Fibroblast of lung (primary cell): ENCODE results near the gene AGR3. TPM values are rescaled to one million over a fixed set of nuclear protein-coding genes. Genes with fewer than 3 reads are reported as not detected.

Experiments used
- DNase-seq, 2 donors: peaks; one replicate each; pipeline versions ENCODE4 v3.0.0 to v3.0.0-alpha.2; 2010; ENCODE audit warnings: low read depth in 2 of 2
- H2AFZ ChIP-seq: 2 replicates; pipeline ENCODE4 v1.5.1; 2012; ENCODE audit warnings: low read length, control low read depth, inconsistent platforms
- H3K27ac ChIP-seq: 2 replicates; pipeline ENCODE4 v1.5.1; 2011; ENCODE audit warnings: low read length, control low read depth; ENCODE audit not compliant: insufficient read depth
- H3K27me3 ChIP-seq: 2 replicates; pipeline ENCODE4 v1.5.1; 2011; ENCODE audit warnings: mild to moderate bottlenecking, low read length; ENCODE audit not compliant: control insufficient read depth, insufficient read depth
- H3K36me3 ChIP-seq: 2 replicates; pipeline ENCODE4 v1.5.1; 2011; ENCODE audit warnings: low read length; ENCODE audit not compliant: control insufficient read depth, insufficient read depth
- H3K4me1 ChIP-seq: 2 replicates; pipeline ENCODE4 v1.5.1; 2011; ENCODE audit warnings: low read length; ENCODE audit not compliant: control insufficient read depth, insufficient read depth; ENCODE audit errors: extremely low read depth
- H3K4me2 ChIP-seq: 2 replicates; pipeline ENCODE4 v1.5.1; 2011; ENCODE audit warnings: low read length, control low read depth; ENCODE audit not compliant: insufficient read depth; ENCODE audit errors: extremely low read depth
- H3K4me3 ChIP-seq, 4 experiments: fragments of 200-600 bp in 1 of 4; sonication (generic) in 1 of 4; replicated peaks in 1 of 4; 2 replicates each; pipeline ENCODE4 v1.5.1; 2011 to 2016; ENCODE audit warnings: low read length in 4 of 4, low read depth in 3 of 4, mild to moderate bottlenecking in 3 of 4, control low read depth in 2 of 4, inconsistent platforms in 1 of 4, mixed read lengths in 1 of 4; ENCODE audit not compliant: insufficient read depth in 1 of 4; ENCODE audit errors: control extremely low read depth in 1 of 4
- H3K79me2 ChIP-seq: 2 replicates; pipeline ENCODE4 v1.5.1; 2012; ENCODE audit warnings: mild to moderate bottlenecking, low read length, inconsistent platforms; ENCODE audit not compliant: control insufficient read depth, insufficient read depth
- H3K9ac ChIP-seq: 2 replicates; pipeline ENCODE4 v1.5.1; 2011; ENCODE audit warnings: mild to moderate bottlenecking, low read length, control low read depth; ENCODE audit not compliant: insufficient read depth
- H3K9me3 ChIP-seq: 2 replicates; pipeline ENCODE4 v1.5.1; 2012; ENCODE audit warnings: low read depth, low read length; ENCODE audit not compliant: control insufficient read depth, insufficient read depth
- H4K20me1 ChIP-seq: 2 replicates; pipeline ENCODE4 v1.5.1; 2011; ENCODE audit warnings: low read length; ENCODE audit not compliant: control insufficient read depth, insufficient read depth; ENCODE audit errors: extremely low read depth
- EZH2 ChIP-seq: IDR thresholded peaks from 2 replicates; pipeline ENCODE4 v1.5.1; 2012; ENCODE audit warnings: low read length, control low read depth, mild to moderate bottlenecking; ENCODE audit errors: missing control alignments
- polyA plus RNA-seq, 2 donors: library from polyadenylated mRNA; depleted of rRNA in 1 of 2; stranded (reverse) in 1 of 2; unstranded in 1 of 2; fragments of >200 nt; gene quantifications; 2 replicates each; pipeline ENCODE4 v1.2.1, GENCODE V29; 2011 to 2012; ENCODE audit warnings: missing spikeins in 1 of 2
- total RNA-seq: library from RNA; depleted of rRNA; stranded (reverse); fragments of >200 nt; gene quantifications from 2 replicates; pipeline ENCODE4 v1.2.1, GENCODE V29; 2014
- TF ChIP-seq, protein P1 (sequence below), 2 donors: IDR thresholded peaks in 1 of 2; conservative IDR thresholded peaks in 1 of 2; 1 replicate in 1 of 2; 2 replicates in 1 of 2; pipeline ENCODE4 v1.5.1; 2011 to 2012; ENCODE audit warnings: low read length in 2 of 2, control low read depth in 1 of 2, inconsistent platforms in 1 of 2, low read depth in 1 of 2, mild to moderate bottlenecking in 1 of 2

AGR3 gene
- total and polyA plus RNA-seq, 2 donors (not counting 1 experiment from before 2014, with no cell fraction given), result not detected

DNA sequence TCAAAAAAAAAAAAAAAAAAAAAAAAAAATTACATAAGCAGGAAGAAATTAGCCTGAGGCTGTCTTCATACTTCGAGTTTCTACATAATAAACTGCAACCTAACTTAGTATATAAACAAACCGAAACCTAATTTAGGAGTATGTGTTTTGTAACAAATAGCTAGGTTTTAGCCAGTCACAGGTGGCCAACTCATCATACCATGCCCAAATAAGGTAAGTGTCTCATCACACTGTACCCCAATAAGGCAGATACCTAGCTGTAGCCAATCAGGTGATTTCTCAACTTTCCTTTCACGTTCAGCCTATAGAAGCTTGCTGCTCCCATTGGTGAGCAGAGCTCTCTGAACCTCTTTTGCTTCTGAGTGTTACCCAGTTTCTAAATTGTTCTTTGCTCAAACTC, 63.1 kb downstream of the AGR3 start:
- H3K4me2 ChIP-seq, result no peak overlapping the region
- no peaks in the 10 kb centered on the region for H4K20me1 ChIP-seq
- no peaks in the 10 kb centered on the region for H3K4me1 ChIP-seq
- no peaks in the 10 kb centered on the region for H3K36me3 ChIP-seq
- no peaks in the 10 kb centered on the region for H3K79me2 ChIP-seq
- H3K27ac ChIP-seq, result no peak overlapping the region
- TF ChIP-seq, protein P1, sequence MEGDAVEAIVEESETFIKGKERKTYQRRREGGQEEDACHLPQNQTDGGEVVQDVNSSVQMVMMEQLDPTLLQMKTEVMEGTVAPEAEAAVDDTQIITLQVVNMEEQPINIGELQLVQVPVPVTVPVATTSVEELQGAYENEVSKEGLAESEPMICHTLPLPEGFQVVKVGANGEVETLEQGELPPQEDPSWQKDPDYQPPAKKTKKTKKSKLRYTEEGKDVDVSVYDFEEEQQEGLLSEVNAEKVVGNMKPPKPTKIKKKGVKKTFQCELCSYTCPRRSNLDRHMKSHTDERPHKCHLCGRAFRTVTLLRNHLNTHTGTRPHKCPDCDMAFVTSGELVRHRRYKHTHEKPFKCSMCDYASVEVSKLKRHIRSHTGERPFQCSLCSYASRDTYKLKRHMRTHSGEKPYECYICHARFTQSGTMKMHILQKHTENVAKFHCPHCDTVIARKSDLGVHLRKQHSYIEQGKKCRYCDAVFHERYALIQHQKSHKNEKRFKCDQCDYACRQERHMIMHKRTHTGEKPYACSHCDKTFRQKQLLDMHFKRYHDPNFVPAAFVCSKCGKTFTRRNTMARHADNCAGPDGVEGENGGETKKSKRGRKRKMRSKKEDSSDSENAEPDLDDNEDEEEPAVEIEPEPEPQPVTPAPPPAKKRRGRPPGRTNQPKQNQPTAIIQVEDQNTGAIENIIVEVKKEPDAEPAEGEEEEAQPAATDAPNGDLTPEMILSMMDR (conservative IDR thresholded peaks at IDR 0.05 in 1 of 2, IDR thresholded peaks at IDR 0.05 in 1 of 2; ENCODE audit: low read depth in 1 of 2, low read length in 2 of 2), result no peak
- no peak for TF ChIP-seq EZH2
- no peak for DNase-seq
- no peaks in the 10 kb centered on the region for H3K9me3 ChIP-seq
- no peak overlapping the region for H2AFZ ChIP-seq
- no peak overlapping the region for H3K4me3 ChIP-seq
- H3K27me3 ChIP-seq, result no peaks in the 10 kb centered on the region
- no peak overlapping the region for H3K9ac ChIP-seq

DNA sequence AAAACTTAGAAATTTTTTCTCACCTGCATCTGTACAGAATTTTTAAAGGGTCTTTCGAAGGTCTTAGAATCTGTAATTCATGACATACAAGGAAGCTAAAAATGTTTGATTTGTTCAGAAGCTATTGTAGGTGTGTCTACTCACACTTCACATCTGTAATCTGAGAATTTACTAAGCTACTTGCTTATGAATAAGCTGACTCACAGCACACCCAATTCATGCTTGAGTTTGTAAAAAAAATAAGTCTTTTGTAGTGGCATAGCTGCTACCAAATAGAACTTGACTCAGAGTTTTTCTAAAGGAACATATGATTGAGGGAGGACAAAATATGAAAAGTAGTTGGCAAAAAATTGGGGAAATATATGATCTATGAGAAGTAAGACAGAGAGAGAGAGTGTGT, 64.2 kb downstream of the AGR3 start:
- Histone ChIP-seq H3K4me1 (no peaks in the 10 kb centered on the region), H3K4me2 (no peak overlapping the region), H2AFZ (no peak overlapping the region), H3K27me3 (no peaks in the 10 kb centered on the region), H3K4me3 (no peak overlapping the region), H3K9me3 (no peaks in the 10 kb centered on the region), H3K9ac (no peak overlapping the region), H3K79me2 (no peaks in the 10 kb centered on the region), H4K20me1 (no peaks in the 10 kb centered on the region), H3K36me3 (no peaks in the 10 kb centered on the region), H3K27ac (no peak overlapping the region)
- peak; percentile 56 to 88 for DNase-seq
- TF ChIP-seq EZH2, result no peak
- TF ChIP-seq, protein P1 (conservative IDR thresholded peaks at IDR 0.05 in 1 of 2, IDR thresholded peaks at IDR 0.05 in 1 of 2; ENCODE audit: low read depth in 1 of 2, low read length in 2 of 2), result no peak

DNA sequence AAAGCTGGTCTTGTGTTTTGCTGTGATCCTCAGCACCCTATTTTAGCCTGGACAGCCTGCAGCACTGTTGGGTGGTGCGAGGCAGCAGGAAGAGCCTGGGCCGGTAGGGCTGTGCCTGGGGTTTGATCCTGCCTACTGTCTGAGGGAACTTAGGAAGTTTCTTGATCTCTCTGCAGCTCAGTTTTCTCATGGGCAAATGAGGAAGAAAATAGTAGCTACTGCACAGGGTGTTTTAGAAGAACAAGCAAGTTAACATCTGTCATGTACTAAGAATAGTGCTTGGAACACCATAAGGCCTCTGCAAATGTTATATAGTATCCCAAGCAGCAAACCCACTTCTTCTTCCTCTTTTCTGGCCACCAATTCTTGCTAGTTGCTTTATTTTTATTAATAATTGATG, 65.0 kb downstream of the AGR3 start:
- no peaks in the 10 kb centered on the region for H3K9me3 ChIP-seq
- H4K20me1 ChIP-seq, result no peaks in the 10 kb centered on the region
- no peak overlapping the region for H3K4me2 ChIP-seq
- H3K79me2 ChIP-seq, result no peaks in the 10 kb centered on the region
- H2AFZ ChIP-seq, result no peak overlapping the region
- H3K27me3 ChIP-seq, result no peaks in the 10 kb centered on the region
- H3K27ac ChIP-seq, result no peak overlapping the region
- no peaks in the 10 kb centered on the region for H3K36me3 ChIP-seq
- TF ChIP-seq, protein P1 (conservative IDR thresholded peaks at IDR 0.05 in 1 of 2, IDR thresholded peaks at IDR 0.05 in 1 of 2; ENCODE audit: low read depth in 1 of 2, low read length in 2 of 2), result no peak
- H3K9ac ChIP-seq, result no peak overlapping the region
- H3K4me1 ChIP-seq, result no peaks in the 10 kb centered on the region
- no peak overlapping the region for H3K4me3 ChIP-seq
- DNase-seq, result no peak
